HepG2 (cell line): ENCODE measurements around the gene PDLIM7. TPM values are rescaled to one million over a fixed set of nuclear protein-coding genes. Genes with fewer than 3 reads are reported as not detected.

Experiments
- CSRNP1 ChIP-seq: sonication (generic); formaldehyde crosslinking; IDR thresholded peaks from 2 replicates; pipeline ENCODE4 v1.8.1; 2023; ENCODE audit warnings: mild to moderate bottlenecking, missing genetic modification reagents
- CTCF ChIP-seq: sonication (generic); formaldehyde crosslinking; IDR thresholded peaks from 2 replicates; pipeline ENCODE4 v1.5.0; 2020; ENCODE audit warnings: mild to moderate bottlenecking, missing genetic modification reagents, moderate library complexity
- GABPA ChIP-seq, 2 experiments: IDR thresholded peaks; 2 replicates each; pipeline ENCODE4 v1.6.1; 2011 to 2016; ENCODE audit warnings: low read depth in 2 of 2, low read length in 1 of 2, missing biosample characterization in 1 of 2, missing genetic modification characterization in 1 of 2
- HOXA9 ChIP-seq: sonication (generic); formaldehyde crosslinking; IDR thresholded peaks from 2 replicates; pipeline ENCODE4 v1.8.1; 2022; ENCODE audit warnings: missing genetic modification reagents, mild to moderate bottlenecking, moderate library complexity, borderline replicate concordance
- KAT8 ChIP-seq: IDR thresholded peaks from 2 replicates; pipeline ENCODE4 v1.6.1; 2016; ENCODE audit warnings: missing genetic modification reagents, missing compliant biosample characterization
- MED8 ChIP-seq: sonication (generic); formaldehyde crosslinking; IDR thresholded peaks from 2 replicates; pipeline ENCODE4 v1.8.1; 2023; ENCODE audit warnings: mild to moderate bottlenecking, missing genetic modification reagents; ENCODE audit not compliant: insufficient replicate concordance
- NONO ChIP-seq, 2 experiments: fragments of 450-650 bp in 1 of 2; sonication (generic) in 1 of 2; formaldehyde crosslinking in 1 of 2; IDR thresholded peaks in 1 of 2; conservative IDR thresholded peaks in 1 of 2; 2 replicates each; pipeline versions ENCODE4 v1.6.1 to v1.8.0; 2017 to 2022; ENCODE audit warnings: mild to moderate bottlenecking in 1 of 2, missing genetic modification reagents in 1 of 2, moderate library complexity in 1 of 2
- PHF21A ChIP-seq: sonication (generic); formaldehyde crosslinking; IDR thresholded peaks from 2 replicates; pipeline ENCODE4 v1.5.0; 2020; ENCODE audit warnings: mild to moderate bottlenecking, missing genetic modification reagents
- PTBP1 ChIP-seq: fragments of 200-400 bp; formaldehyde crosslinking; IDR thresholded peaks from 2 replicates; pipeline ENCODE4 v1.6.1; 2018; ENCODE audit warnings: low read length, low read depth; ENCODE audit not compliant: poor library complexity, severe bottlenecking
- SMC3 ChIP-seq: IDR thresholded peaks from 2 replicates; pipeline ENCODE4 v1.6.1; 2011; ENCODE audit warnings: low read length, improper control_type of control experiment
- ZFX ChIP-seq: sonication (generic); formaldehyde crosslinking; IDR thresholded peaks from 2 replicates; pipeline ENCODE4 v1.4.0; 2020; ENCODE audit warnings: mild to moderate bottlenecking, low read depth, missing genetic modification reagents, moderate library complexity
- ZNF136 ChIP-seq: sonication (generic); formaldehyde crosslinking; IDR thresholded peaks from 2 replicates; pipeline ENCODE4 v1.8.1; 2022; ENCODE audit warnings: low read depth, mild to moderate bottlenecking, moderate library complexity, missing genetic modification reagents
- ZNF354B ChIP-seq: sonication (generic); formaldehyde crosslinking; IDR thresholded peaks from 2 replicates; pipeline ENCODE4 v1.8.0; 2022; ENCODE audit warnings: mild to moderate bottlenecking, missing genetic modification reagents
- ZNF510 ChIP-seq: sonication (generic); formaldehyde crosslinking; IDR thresholded peaks from 2 replicates; pipeline ENCODE4 v1.4.0; 2020; ENCODE audit warnings: low read depth, mild to moderate bottlenecking, missing genetic modification reagents
- ZNF512 ChIP-seq: sonication (generic); formaldehyde crosslinking; IDR thresholded peaks from 2 replicates; pipeline ENCODE4 v1.4.0; 2020; ENCODE audit warnings: mild to moderate bottlenecking, missing genetic modification reagents
- ZNF513 ChIP-seq: sonication (generic); formaldehyde crosslinking; conservative IDR thresholded peaks from 2 replicates; pipeline ENCODE4 v1.5.0; 2020; ENCODE audit warnings: missing genetic modification reagents
- ZNF704 ChIP-seq: sonication (generic); formaldehyde crosslinking; IDR thresholded peaks from 2 replicates; pipeline ENCODE4 v1.8.1; 2023; ENCODE audit warnings: mild to moderate bottlenecking, inconsistent platforms, moderate library complexity, missing genetic modification reagents, borderline replicate concordance
- ZNF782 ChIP-seq: sonication (generic); formaldehyde crosslinking; IDR thresholded peaks from 2 replicates; pipeline ENCODE4 v1.4.0; 2020; ENCODE audit warnings: missing genetic modification reagents, mild to moderate bottlenecking, borderline replicate concordance
- ZSCAN30 ChIP-seq: sonication (generic); formaldehyde crosslinking; IDR thresholded peaks from 2 replicates; pipeline ENCODE4 v1.5.0; 2020; ENCODE audit warnings: mild to moderate bottlenecking, missing genetic modification reagents
- polyA plus RNA-seq, 8 experiments: library from polyadenylated mRNA; depleted of rRNA in 3 of 8; stranded (reverse) in 7 of 8; unstranded in 1 of 8; fragments of >200 nt; fragmentation: Illumina TruSeq in 4 of 8; extraction: Trizol in 4 of 8; gene quantifications; 2 replicates each; pipeline versions ENCODE4 v1.2.1 to v1.2.3, GENCODE V29; 2011 to 2016; ENCODE audit warnings: low read depth in 4 of 8, missing spikeins in 1 of 8, mixed read lengths in 1 of 8; ENCODE audit not compliant: insufficient read depth in 1 of 8
- total RNA-seq, 5 experiments: library from RNA; depleted of rRNA; stranded (reverse); fragments of >200 nt; fragmentation: Illumina TruSeq; extraction: Trizol; gene quantifications; 2 replicates each; pipeline ENCODE4 v1.2.3, GENCODE V29; 2016; ENCODE audit warnings: low read depth in 1 of 5

Gene PDLIM7
- total and polyA plus RNA-seq, 2 of the 13 experiments (the other 11 are each of a cell fraction or from before 2014, with no cell fraction given): 21.1 to 31.3 TPM

- TF ChIP-seq ZNF704 (no peak), ZNF513 (CRISPR knock-in tag) (no peak), ZNF354B (no peak), ZNF136 (CRISPR knock-in tag) (no peak), ZNF782 (CRISPR knock-in tag) (no peak), GABPA (IDR thresholded peaks at IDR 0.05; ENCODE audit: low read depth, low read length) (no peak), GABPA (CRISPR knock-in tag; IDR thresholded peaks at IDR 0.05; ENCODE audit: low read depth) (peak; percentile 42; the same call in 1 of the 2 replicates), CSRNP1 (CRISPR knock-in tag) (peak; percentile 75), SMC3 (peak; percentile 42; the same call in 1 of the 2 replicates), HOXA9 (CRISPR knock-in tag) (0 out of 2 replicates have a peak, but pooled peaks have one; percentile 1), ZSCAN30 (CRISPR knock-in tag) (no peak), NONO (IDR thresholded peaks at IDR 0.05) (no peak), NONO (CRISPR knock-in tag; conservative IDR thresholded peaks at IDR 0.05) (peak; percentile 30; the same call in 1 of the 2 replicates), ZFX (CRISPR knock-in tag) (peak; percentile 38), ZNF510 (CRISPR knock-in tag) (no peak), PTBP1 (no peak), MED8 (CRISPR knock-in tag) (peak; percentile 32), ZNF512 (CRISPR knock-in tag) (0 out of 2 replicates have a peak, but pooled peaks have one; percentile 50), PHF21A (CRISPR knock-in tag) (0 out of 2 replicates have a peak, but pooled peaks have one; percentile 33), KAT8 (CRISPR knock-in tag) (0 out of 2 replicates have a peak, but pooled peaks have one; percentile 30), CTCF (CRISPR knock-in tag) (peak; percentile 92)
Observed at GRCh38 chr5:177455661-177456590, 41.5 kb downstream of the PDLIM7 start (continued).
